Stimulated activated naive CD4-positive, alpha-beta T cell (primary cell): ENCODE data around the gene NELFA.

Experiments
- DNase-seq, 6 experiments: peaks; one replicate each; lab custom pipeline; 2025; lab: John Stamatoyannopoulos, UW

Gene NELFA

GRCh38 chr4:1982124-1983052 is 26.4 kb downstream of the NELFA start:
- DNase-seq = no peak

GRCh38 chr4:1981251-1982058 is 27.3 kb downstream of the NELFA start:
- DNase-seq = no peak

- no peak for DNase-seq
These were observed 28.2 kb downstream of the NELFA start for GRCh38 chr4:1980561-1981041.

- DNase-seq = no peak
These were observed 29.1 kb downstream of the NELFA start for GRCh38 chr4:1979477-1980196.

GRCh38 chr4:1978741-1979476 is 29.9 kb downstream of the NELFA start:
- DNase-seq = no peak

- DNase-seq = no peak
These were observed 30.5 kb downstream of the NELFA start for GRCh38 chr4:1978226-1978625.

GRCh38 chr4:1976416-1977352 is 32.1 kb downstream of the NELFA start:
- no peak for DNase-seq

- DNase-seq = no peak
These were observed 32.9 kb downstream of the NELFA start for GRCh38 chr4:1975880-1976279.

- DNase-seq = no peak
These were observed 33.4 kb downstream of the NELFA start for GRCh38 chr4:1975391-1975801.

- no peak for DNase-seq
These were observed 33.9 kb downstream of the NELFA start for GRCh38 chr4:1974840-1975239.

GRCh38 chr4:1973661-1974060 is 35.1 kb downstream of the NELFA start:
- DNase-seq = no peak

GRCh38 chr4:1973218-1973617 is 35.6 kb downstream of the NELFA start:
- DNase-seq = no peak

- DNase-seq = no peak
These were observed 36.4 kb downstream of the NELFA start for GRCh38 chr4:1972414-1972813.

GRCh38 chr4:1971456-1972200 is 37.1 kb downstream of the NELFA start:
- DNase-seq = no peak

GRCh38 chr4:1970926-1971325 is 37.8 kb downstream of the NELFA start:
- no peak for DNase-seq

- no peak for DNase-seq
These were observed 38.6 kb downstream of the NELFA start for GRCh38 chr4:1969928-1970723.

- DNase-seq = no peak
These were observed 40.0 kb downstream of the NELFA start for GRCh38 chr4:1968686-1969295.

GRCh38 chr4:1967512-1968149 is 41.1 kb downstream of the NELFA start:
- no peak for DNase-seq
